ENCODE measurements around the gene QRICH2.

DNA sequence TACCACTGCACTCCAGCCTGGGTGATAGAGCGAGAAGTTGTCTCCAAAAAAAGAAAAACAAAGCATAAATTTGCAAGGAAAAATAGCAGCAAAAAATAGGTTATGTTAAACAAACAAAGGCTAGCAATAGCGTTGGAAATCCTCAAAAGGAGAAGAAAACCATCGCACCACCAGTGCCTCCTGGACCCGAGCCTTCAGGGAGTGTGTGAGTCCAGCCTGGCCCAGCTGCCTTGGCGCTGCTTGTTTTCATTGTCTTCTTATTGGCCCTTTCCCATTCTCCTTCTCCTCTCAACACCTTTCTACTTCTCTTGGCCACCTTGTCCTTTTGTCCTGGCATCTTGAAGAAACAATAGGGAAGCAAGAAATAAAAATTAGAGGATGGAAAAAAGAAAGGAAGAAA lies 47.4 kb downstream of the QRICH2 start:
- TF ChIP-seq CTCF (IDR thresholded peaks at IDR 0.05; ENCODE audit: borderline replicate concordance, extremely low read depth, low read length, poor library complexity, severe bottlenecking) (no peak), EZH2 (IDR thresholded peaks at IDR 0.05; ENCODE audit: borderline replicate concordance, low read depth, low read length, severe bottlenecking) (no peak)
